EL (cell line): Measurements from ENCODE around the gene AGAP5.
A peak's percentile ranks its signal among the peaks of the same experiment; 100 is the strongest.

Experiments used
- DNase-seq: peaks from one replicate; pipeline ENCODE4 v3.0.0-alpha.2; 2016

The AGAP5 gene

GRCh38 chr10:73625004-73625883 lies 72.7 kb downstream of the AGAP5 start:
- peak; percentile 47 for DNase-seq
